GM23248 (cell line): ENCODE data around the gene NR3C2.

ENCODE experiments used
- EZH2 ChIP-seq: fragments of 200-600 bp; sonication (generic); IDR thresholded peaks from 2 replicates; pipeline ENCODE4 v1.6.1; 2018; ENCODE audit warnings: antibody characterized with exemption, mild to moderate bottlenecking; ENCODE audit not compliant: insufficient read depth, poor library complexity, severe bottlenecking
- EZH2phosphoT487 ChIP-seq: fragments of 200-600 bp; sonication (generic); IDR thresholded peaks from 2 replicates; pipeline ENCODE4 v1.6.1; 2018; ENCODE audit warnings: antibody characterized with exemption, moderate library complexity, mild to moderate bottlenecking, low read depth; ENCODE audit not compliant: insufficient read depth

GRCh38 chr4:148154769-148155168, 287.4 kb downstream of the NR3C2 start:
- no peak for TF ChIP-seq EZH2
- no peak for TF ChIP-seq EZH2phosphoT487
